Fibroblast of lung (primary cell): ENCODE data around the gene ITPR1.

Source experiments
- CTCF ChIP-seq, 2 donors: IDR thresholded peaks in 1 of 2; conservative IDR thresholded peaks in 1 of 2; 1 replicate in 1 of 2; 2 replicates in 1 of 2; pipeline ENCODE4 v1.5.1; 2011 to 2012; ENCODE audit warnings: low read length in 2 of 2, control low read depth in 1 of 2, inconsistent platforms in 1 of 2, low read depth in 1 of 2, mild to moderate bottlenecking in 1 of 2
- EZH2 ChIP-seq: IDR thresholded peaks from 2 replicates; pipeline ENCODE4 v1.5.1; 2012; ENCODE audit warnings: low read length, control low read depth, mild to moderate bottlenecking; ENCODE audit errors: missing control alignments

DNA sequence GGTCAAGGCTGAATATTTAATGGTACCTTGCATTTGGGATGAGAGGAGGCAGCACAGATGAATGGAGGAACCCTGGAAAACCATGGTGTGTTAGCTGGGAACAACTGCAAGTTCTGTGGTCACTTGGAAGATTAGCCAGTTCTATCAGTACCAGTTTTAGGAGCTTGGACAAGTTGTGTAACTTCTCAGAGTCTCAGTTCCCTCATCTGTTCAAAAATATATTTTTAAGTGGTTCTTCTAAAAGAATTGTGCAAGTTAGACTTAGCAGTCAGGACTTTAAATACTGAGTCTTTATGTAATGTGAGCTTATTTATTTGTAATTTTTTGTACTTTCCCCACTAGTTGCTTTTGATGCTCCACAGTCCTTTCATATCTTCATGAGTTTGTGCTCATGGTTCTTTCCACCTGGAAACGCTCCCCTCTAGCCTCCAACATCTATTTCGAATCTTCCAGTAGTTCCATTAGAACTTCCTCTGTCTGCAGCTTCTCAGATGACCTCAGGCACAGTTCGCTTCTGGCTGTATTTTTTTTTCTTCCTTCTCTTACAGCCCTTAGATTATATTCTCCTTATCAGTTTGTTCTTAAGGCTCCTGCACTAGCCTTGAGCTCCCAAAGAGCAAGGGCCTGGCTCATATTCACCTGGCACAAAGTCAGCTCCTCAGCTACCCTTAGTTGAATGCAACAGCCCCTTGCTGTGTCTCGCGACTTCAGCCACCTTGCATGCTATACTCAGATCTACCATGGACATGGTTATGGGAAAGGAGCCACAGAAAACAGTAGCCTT, 27.1 kb downstream of the ITPR1 start:
- TF ChIP-seq CTCF (conservative IDR thresholded peaks at IDR 0.05 in 1 of 2, IDR thresholded peaks at IDR 0.05 in 1 of 2; ENCODE audit: low read depth in 1 of 2, low read length in 2 of 2) (no peak), EZH2 (no peak)
